ENCODE measurements around the gene NACC2.

The NACC2 gene

DNA sequence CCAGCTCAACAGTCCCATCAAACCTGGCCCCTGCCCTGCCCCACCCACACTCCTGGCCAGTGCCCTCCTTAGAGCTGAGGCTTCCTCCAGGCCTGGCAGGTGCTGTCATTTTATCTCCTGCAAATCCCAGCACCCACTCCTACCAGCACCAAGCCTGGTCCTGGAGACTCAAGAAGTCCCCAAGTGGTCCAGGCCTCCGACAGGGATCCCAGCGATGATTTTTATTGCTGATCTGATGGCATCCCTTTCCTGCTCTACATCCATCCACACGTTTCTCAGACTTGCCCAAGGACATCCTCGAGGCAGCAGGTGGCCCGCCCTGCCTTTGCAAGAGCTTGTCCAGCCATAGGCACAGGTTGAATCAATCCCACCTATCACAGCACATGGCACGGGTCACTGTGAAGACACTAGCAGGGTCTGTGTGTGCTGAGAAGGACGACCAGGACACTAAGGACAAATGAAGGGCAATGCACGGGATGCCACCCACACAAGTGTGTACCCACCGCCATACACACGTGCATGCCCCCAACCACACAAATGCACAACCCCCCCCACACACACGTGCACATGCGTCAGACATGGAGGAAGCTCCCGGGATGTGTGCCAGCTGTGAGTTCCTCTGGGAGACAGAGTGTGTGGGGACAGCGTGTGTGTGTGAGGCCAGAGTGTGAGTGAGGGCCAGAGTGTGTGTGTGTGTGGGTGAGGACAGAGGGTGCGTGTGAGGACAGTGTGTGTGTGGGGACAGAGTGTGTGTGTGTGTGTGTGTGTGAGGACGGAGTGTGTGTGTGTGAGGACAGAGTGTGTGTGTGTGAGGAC, 71.5 kb downstream of the NACC2 start:
- DNase-seq (ENCODE audit: low read depth in 2 of 2) = peak; percentile 38 to 40

DNA sequence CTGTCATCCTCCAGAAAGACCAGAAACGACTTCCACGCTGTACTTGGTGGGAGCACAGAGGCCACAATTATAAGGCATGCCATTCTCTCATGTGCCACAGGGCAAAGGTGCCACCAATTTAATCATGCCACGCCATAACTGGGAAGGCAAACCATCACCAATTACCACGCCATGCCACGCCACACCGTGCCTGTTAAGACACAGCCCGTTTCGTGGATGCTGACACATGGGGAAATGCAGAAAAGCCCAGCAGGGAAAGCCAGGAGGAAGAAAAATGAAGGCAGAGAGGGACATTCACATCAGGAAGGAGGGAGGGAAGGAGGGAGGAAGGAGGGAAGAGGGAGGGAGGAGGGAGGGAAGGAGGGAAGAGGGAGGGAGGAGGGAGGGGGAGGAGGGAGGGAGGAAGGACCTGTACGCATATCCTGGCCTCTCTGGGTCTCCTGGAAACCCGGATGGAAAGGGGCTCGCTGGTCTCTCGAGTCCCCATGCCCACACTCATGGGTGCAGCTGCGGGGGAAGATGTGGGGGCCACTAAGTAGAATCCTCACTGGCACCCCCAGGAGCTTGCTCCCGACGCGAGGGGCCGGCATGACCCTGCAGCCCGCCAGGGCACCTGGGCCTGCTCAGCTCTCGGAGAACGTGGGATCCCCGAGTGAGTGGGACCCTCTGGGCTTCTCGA, 72.2 kb downstream of the NACC2 start:
- DNase-seq (ENCODE audit: low read depth in 2 of 2) = no peak

GRCh38 chr9:136021872-136022681, 73.0 kb downstream of the NACC2 start:
- no peak for DNase-seq (ENCODE audit: low read depth in 2 of 2)

- no peak for DNase-seq (ENCODE audit: low read depth in 2 of 2)
Observed at GRCh38 chr9:136021171-136021871, 73.8 kb downstream of the NACC2 start.

- DNase-seq (ENCODE audit: low read depth in 2 of 2) = no peak
Observed at GRCh38 chr9:136020671-136021070, 74.4 kb downstream of the NACC2 start.

- no peak for DNase-seq (ENCODE audit: low read depth in 2 of 2)
Observed at GRCh38 chr9:136020206-136020605, 74.9 kb downstream of the NACC2 start.

- DNase-seq (ENCODE audit: low read depth in 2 of 2) = no peak
Observed at GRCh38 chr9:136019681-136020060, 75.4 kb downstream of the NACC2 start.

- no peak for DNase-seq (ENCODE audit: low read depth in 2 of 2)
Observed at GRCh38 chr9:136019041-136019680, 75.9 kb downstream of the NACC2 start.

DNA sequence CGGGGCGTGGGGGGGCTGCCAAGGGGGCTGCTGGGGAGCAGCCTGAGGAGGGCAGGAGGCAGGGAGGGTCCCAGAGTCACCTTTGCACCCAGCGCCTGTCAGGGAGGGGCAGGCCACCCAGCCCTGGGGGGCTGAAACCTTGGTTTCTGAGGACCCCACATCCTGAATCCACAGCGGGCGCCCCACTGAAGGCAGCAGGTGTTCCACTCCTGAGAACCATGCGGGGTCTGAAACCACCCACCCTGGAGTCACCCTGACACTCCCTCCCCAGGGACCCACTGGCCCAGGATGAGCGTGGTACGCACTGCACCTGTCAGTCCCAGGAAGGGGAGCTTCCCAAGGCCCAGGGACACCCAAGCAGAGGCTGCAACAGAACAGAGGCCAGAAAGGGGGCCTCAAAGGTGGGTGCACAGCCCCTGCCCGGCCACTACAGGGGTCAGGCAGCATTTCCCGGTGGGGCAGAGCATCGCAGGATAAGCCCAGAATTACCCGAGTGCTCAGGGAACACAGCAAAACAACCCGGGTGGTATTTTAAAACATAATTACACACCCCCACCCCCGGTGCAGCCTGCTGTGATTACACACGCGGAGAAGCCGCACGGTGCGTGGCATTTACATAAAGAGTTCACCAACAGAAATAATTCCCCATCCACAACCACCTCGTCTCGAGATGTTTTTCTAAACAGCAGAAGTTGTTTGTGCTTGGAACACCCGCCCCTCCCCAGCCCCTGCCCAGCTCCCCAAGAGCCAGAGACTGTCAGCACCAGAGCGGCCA, 76.6 kb downstream of the NACC2 start:
- no peak for DNase-seq (ENCODE audit: low read depth in 2 of 2)

DNA sequence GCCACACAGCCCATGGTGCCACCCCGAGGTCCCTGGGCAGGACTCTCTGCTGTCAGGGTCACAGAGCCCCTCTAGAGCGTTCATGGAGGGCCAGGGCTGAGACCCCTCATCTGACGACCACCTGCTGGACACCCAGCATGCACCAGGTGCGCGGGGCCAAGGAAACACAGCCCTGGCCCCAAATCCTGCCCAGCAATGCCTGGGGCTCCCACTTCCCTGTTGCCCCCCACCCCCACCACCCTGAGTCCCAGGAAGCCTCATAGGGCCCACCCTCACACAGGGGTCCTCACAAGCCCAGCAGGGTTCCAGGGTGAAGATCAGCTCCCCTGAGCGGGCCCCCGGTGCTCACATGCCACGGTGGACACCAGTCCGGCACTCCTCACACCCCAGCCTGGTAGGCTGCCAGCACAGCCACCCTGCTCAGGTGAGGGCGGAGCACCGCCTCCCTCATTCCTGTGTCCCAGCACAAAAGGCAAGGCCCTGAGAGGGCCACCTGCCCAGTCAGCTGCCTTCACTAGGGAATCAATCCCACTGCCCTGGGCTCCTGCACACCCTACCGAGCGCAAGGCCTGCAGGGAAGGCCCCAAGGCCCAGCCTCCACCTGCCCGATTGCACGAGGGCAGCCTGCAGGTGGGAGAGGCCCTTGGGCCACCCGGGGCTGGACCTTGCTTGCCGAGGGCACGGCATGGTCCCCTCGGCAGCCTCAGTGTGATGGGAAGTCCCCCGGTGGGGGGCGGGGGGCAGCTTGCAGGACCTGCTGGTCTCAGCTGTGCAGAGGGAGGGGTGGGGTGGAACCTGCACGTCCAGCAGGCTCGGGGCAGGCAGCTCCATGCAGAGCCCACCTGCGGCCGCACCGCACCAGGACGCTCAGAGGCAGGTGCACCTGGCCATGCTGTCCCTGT, 77.5 kb downstream of the NACC2 start:
- no peak for DNase-seq (ENCODE audit: low read depth in 2 of 2)

DNA sequence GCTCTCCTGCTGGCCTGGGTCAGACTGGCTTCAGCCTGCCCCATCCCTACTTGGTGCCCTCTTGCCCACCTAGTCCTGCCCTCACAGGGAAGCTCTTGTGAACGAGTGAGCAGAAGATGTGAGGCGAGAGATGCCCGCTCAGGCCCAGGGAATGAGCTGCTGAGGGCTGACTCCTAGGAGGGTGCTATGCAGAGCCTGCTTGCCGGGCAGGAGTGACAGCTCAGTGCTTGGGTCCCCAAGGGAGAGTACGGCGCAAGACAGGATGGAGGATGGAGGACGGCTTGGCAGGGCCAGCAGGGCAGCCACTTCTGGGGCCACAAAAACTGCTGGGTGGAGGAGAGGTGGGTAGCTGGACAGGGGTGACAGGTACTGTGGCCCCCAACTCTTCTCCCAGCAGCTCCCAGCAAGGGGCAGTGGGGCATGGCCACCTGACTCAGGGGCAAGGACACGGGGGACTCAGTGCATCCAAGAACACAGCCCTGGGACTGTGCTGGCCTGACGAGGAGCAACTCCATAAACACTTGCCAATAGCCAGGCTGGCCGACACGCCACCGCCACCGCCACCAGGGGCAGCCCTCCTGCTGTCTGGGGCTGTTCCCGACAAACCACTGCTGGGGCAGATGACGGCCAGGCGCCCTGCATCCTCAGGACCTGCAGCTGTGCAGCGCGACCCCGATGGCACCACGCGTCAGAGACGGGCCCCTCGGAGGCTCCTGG, 78.4 kb downstream of the NACC2 start:
- no peak for DNase-seq (ENCODE audit: low read depth in 2 of 2)

GRCh38 chr9:136015656-136016571, 79.2 kb downstream of the NACC2 start:
- DNase-seq (ENCODE audit: low read depth in 2 of 2) = no peak

DNA sequence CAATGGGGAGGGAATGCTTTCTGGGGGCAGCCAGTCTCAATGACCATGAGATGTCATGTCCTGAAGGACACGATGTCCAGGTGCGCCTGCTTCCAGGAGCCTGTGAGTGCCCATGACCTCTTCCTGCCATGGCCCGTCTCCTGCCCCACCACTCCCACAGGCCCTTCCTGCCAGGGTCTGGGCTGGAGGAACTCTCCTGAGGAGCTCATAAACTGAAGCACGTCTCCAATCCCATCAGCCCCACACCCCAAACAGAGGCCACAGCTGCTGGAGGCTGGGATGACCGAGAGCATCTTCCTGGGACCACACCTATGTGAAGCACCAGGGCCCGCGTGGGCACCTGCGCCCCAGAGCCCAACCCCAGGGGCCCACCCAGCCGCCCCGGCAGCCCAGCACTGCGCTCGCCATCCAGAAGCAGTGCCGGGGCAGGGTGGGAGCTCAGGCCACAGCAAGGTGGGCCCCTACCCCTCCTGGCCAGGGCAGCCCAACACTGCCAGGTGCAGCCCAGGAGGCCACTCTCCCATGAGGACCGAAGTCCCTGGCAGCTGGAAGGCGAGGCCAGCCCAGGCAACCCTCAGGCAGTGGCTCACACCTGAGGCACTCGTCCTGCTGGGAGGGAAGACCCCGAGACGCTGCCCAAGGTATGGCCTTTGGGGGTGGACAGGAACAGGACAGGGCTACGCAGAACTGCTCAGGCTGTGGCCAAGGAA, 80.0 kb downstream of the NACC2 start:
- DNase-seq (ENCODE audit: low read depth in 2 of 2) = no peak

DNA sequence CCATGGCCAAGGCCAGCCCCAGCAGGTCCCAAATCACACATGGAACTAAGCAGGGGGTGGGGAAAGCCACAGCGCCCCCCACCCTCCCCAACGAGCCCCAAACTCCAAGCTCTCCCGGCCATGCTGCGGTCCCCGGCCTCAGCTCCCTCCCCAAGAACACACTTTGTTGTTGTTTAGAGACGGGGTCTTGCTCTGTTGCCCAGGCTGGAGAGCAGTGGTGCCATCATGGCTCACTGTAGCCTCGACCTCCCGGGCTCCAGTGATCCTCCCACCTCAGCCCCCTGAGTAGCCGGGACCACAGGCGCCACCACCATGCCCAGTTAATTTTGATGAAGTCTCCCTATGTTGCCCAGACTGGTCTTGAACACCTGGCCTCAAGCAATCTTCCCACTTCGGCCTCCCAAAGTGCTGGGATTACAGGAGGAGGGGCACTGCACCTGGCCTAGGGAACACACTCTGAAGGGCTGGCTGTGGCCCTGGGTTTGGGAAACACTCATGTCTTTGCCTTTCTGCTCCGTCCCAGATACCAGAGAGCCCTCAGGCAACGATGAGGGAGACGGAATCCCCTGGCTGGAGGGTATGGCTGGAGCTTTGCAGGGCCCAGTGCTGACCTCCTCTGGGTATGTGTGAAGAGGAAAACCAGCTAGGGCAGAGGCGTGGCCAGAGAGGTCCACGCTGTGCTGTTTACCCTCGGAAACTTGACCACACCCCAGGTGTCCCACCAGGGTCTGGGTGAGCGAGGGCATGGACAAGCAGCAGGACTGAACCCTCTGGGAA, 80.8 kb downstream of the NACC2 start:
- DNase-seq (ENCODE audit: low read depth in 2 of 2) = no peak

GRCh38 chr9:136013524-136014034, 81.5 kb downstream of the NACC2 start:
- no peak for DNase-seq (ENCODE audit: low read depth in 2 of 2)

GRCh38 chr9:136013116-136013515, 82.0 kb downstream of the NACC2 start:
- DNase-seq (ENCODE audit: low read depth in 2 of 2) = no peak
